ENCODE data around the gene MAIP1. TPM values are rescaled to one million over a fixed set of nuclear protein-coding genes. Genes with fewer than 3 reads are reported as not detected.

Gene MAIP1
- total RNA-seq, 3 donors from 2014 or later: 17.0 to 27.4 (median 26.6) TPM

DNA sequence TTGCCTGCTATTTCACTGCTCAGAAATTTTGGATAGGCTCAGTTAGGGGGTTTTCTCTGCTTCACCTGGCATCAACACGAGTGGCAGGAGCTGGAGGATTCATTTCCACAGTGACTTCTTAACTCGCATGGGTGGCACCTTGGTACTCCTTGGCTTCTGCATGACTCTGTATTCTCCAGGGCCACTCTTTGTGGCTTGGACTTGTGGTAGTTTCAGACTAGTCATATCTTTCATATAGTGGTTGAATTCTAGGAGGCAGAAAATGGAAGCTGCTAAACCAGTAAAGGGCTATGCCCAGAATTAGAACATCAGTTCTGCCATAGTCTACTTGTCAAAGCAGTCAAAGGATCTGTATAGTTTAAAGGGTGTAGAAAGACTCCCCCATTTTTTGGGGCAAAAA is 6.8 kb downstream of the MAIP1 start:
- H3K4me1 ChIP-seq: peaks cover 0 to 10% of the 10 kb centered on the region in 2 donors
- no peak for DNase-seq (ENCODE audit: low spot score in 2 of 2)
- no peak for TF ChIP-seq POLR2A (IDR thresholded peaks at IDR 0.05)
- TF ChIP-seq, protein P1, sequence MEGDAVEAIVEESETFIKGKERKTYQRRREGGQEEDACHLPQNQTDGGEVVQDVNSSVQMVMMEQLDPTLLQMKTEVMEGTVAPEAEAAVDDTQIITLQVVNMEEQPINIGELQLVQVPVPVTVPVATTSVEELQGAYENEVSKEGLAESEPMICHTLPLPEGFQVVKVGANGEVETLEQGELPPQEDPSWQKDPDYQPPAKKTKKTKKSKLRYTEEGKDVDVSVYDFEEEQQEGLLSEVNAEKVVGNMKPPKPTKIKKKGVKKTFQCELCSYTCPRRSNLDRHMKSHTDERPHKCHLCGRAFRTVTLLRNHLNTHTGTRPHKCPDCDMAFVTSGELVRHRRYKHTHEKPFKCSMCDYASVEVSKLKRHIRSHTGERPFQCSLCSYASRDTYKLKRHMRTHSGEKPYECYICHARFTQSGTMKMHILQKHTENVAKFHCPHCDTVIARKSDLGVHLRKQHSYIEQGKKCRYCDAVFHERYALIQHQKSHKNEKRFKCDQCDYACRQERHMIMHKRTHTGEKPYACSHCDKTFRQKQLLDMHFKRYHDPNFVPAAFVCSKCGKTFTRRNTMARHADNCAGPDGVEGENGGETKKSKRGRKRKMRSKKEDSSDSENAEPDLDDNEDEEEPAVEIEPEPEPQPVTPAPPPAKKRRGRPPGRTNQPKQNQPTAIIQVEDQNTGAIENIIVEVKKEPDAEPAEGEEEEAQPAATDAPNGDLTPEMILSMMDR (IDR thresholded peaks at IDR 0.05): no peak
- TF ChIP-seq POLR2AphosphoS5 (IDR thresholded peaks at IDR 0.05): no peak
- H3K27me3 ChIP-seq: no peaks in the 10 kb centered on the region
- intact Hi-C loops (cut with DNase I; ENCODE audit: low total_unique reads): no loop called here
- H3K4me3 ChIP-seq: no peak overlapping the region
- no peak overlapping the region for H3K27ac ChIP-seq
- peaks cover 6% of the 10 kb centered on the region for H3K36me3 ChIP-seq
- H3K9me3 ChIP-seq: no peaks in the 10 kb centered on the region

DNA sequence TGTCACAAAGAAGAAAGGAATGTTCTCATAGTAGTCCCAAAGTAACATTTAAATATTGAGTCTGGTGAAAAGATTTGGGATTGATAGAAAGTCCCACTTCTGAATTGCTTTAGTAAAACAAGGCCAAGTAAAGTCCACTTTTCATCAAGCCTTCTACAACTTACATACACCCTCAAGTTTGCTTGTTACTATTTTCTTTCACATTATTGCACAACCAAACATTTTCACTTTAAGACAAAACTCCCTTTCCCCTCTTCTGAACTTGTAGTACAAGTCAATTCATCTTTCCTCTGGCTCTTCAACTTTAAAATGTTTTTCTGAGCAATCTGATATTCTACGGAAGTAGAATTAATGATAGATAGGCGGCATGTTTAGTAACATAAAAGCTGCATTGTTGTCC is 11.0 kb downstream of the MAIP1 start:
- Histone ChIP-seq H3K27me3 (no peaks in the 10 kb centered on the region), H3K4me1 (no peaks in the 10 kb centered on the region), H3K4me3 (no peak overlapping the region), H3K27ac (no peak overlapping the region), H3K9me3 (no peaks in the 10 kb centered on the region), H3K36me3 (peaks cover 6% of the 10 kb centered on the region)
- DNase-seq (ENCODE audit: low spot score in 2 of 2): no peak
- intact Hi-C loops (cut with DNase I; ENCODE audit: low total_unique reads): no loop called here
- TF ChIP-seq POLR2A (IDR thresholded peaks at IDR 0.05) (no peak), POLR2AphosphoS5 (IDR thresholded peaks at IDR 0.05) (no peak)
- TF ChIP-seq, protein P1 (IDR thresholded peaks at IDR 0.05): no peak

DNA sequence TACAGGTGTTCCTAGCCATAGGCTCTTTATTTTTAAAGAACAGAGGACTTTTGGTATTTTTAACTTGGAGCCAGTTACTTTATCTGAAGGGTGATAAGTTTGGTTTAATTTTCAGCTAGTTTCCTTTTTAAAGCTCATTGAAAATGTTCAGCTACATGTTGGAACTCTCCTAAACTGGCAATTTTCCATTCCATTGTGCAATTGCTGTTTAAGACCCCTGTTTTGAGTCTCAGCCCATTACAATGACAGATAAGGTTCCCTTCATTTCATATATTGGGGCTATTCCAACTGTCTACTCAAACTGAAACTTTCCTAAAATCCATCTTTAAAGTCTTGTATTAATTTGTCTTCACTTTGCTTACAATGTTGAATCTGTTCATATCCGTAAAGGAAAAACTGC is 11.6 kb downstream of the MAIP1 start:
- Histone ChIP-seq H3K36me3 (peaks cover 6% of the 10 kb centered on the region), H3K27ac (no peak overlapping the region), H3K27me3 (no peaks in the 10 kb centered on the region), H3K4me1 (no peaks in the 10 kb centered on the region), H3K4me3 (no peak overlapping the region), H3K9me3 (no peaks in the 10 kb centered on the region)
- no peak for DNase-seq (ENCODE audit: low spot score in 2 of 2)
- TF ChIP-seq, protein P1 (IDR thresholded peaks at IDR 0.05): no peak
- TF ChIP-seq POLR2AphosphoS5 (IDR thresholded peaks at IDR 0.05) (no peak), POLR2A (IDR thresholded peaks at IDR 0.05) (no peak)
- intact Hi-C loops (cut with DNase I; ENCODE audit: low total_unique reads): no loop called here

DNA sequence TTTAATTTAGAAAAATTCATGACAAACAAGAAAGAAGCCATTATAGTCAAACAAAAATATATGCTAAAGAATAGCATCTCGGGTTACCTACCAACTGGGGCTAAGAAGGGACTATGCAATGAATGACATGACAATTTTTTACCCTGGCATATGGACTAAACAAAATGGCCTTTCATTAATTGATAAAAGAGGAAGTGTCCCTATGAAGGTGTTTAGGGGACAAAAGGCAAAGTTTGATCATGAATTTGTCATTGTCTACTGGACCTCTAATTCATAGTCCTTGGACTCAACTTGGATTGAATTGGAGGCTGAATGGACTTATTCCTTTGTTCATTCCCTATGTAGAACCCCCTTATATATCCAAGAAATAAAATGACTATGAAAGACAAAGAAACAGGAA is 12.7 kb downstream of the MAIP1 start:
- intact Hi-C loops (cut with DNase I; ENCODE audit: low total_unique reads): no loop called here
- no peak overlapping the region for H3K4me3 ChIP-seq
- TF ChIP-seq POLR2AphosphoS5 (IDR thresholded peaks at IDR 0.05): no peak
- TF ChIP-seq, protein P1 (IDR thresholded peaks at IDR 0.05): no peak
- no peak for TF ChIP-seq POLR2A (IDR thresholded peaks at IDR 0.05)
- H3K36me3 ChIP-seq: no peaks in the 10 kb centered on the region
- no peaks in the 10 kb centered on the region for H3K27me3 ChIP-seq
- H3K9me3 ChIP-seq: no peaks in the 10 kb centered on the region
- no peak overlapping the region for H3K27ac ChIP-seq
- no peaks in the 10 kb centered on the region for H3K4me1 ChIP-seq
- DNase-seq (ENCODE audit: low spot score in 2 of 2): no peak

DNA sequence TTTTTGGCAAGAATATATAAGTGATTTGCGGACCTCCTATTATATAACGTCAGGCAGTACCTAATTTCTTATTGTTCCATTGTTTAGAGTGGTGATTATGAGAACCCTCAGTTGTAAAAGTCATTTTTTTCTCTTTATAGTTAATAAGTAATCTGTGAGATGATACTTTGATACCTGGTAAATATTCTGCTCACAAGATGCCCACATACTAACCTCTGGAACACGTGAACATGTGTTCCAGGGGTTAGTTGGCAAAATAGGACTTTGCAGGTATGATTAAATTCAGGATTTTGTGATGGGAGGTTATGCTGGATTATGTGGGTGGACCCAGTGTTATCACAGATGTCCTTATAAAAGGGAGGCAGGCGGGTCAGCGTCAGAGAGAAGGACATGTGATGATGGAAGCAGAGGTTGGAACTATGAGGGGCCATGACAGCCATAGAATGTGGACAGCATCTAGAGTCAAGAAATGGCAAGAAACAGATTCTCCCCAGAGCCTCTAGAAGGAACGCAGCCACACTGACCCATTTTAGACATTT is 16.8 kb downstream of the MAIP1 start:
- intact Hi-C loops (cut with DNase I; ENCODE audit: low total_unique reads): loop anchor here (10.0 kb wide), 1 partner anchor 503 kb away; no protein-coding TSS in a partner anchor
- no peak overlapping the region for H3K4me3 ChIP-seq
- no peaks in the 10 kb centered on the region for H3K4me1 ChIP-seq
- no peak for DNase-seq (ENCODE audit: low spot score in 2 of 2)
- no peak overlapping the region for H3K27ac ChIP-seq
- H3K36me3 ChIP-seq: no peaks in the 10 kb centered on the region
- no peaks in the 10 kb centered on the region for H3K9me3 ChIP-seq
- TF ChIP-seq POLR2AphosphoS5 (IDR thresholded peaks at IDR 0.05) (no peak), POLR2A (IDR thresholded peaks at IDR 0.05) (no peak)
- TF ChIP-seq, protein P1 (IDR thresholded peaks at IDR 0.05): no peak
- H3K27me3 ChIP-seq: no peaks in the 10 kb centered on the region
